Cardiac septum (tissue), 1 donor: ENCODE measurements around the gene KCNJ12. TPM values are rescaled to one million over a fixed set of nuclear protein-coding genes. Genes with fewer than 3 reads are reported as not detected.
"Not testable (repeated sequence)": the region's sequence is repeated elsewhere in the genome, so short reads cannot be mapped to it uniquely, and the experiment has no call there.

Experiments
- DNase-seq: peaks from one replicate; pipeline ENCODE4 v3.0.0-alpha.2; 2020; ENCODE audit warnings: low spot score
- intact Hi-C: fragments of 100-400 bp; cut with DNase I; formaldehyde crosslinking; loops from one replicate; pipeline ENCODE4 v1.14.0; 2022
- long read RNA-seq: library from polyadenylated mRNA; unstranded; transcript quantifications from one replicate; pipeline ENCODE4 v2.0.0, GENCODE V29; 2021
- total RNA-seq: library from RNA; stranded (reverse); fragmentation: NEBNext Ultra II Directional; extraction: Animal tissue kit (Norgen Biotek cat#: 25700); gene quantifications from one replicate; pipeline ENCODE4 v1.2.1, GENCODE V29; 2021
- donor health status: DM: no; HTN: no; CAD: no.

KCNJ12 gene
- 11.3 TPM for total RNA-seq
- long read RNA-seq, full-length matches to known transcripts: 16 of 32 reads
- long read RNA-seq, partial matches to known transcripts: 2 of 32 reads
- long read RNA-seq, other reads (novel, unspliced or antisense): 14 of 32 reads

- intact Hi-C loops: loop anchor here (5.0 kb wide), 2 partner anchors 76 to 89 kb away; no protein-coding TSS in a partner anchor
- no peak for DNase-seq
Observed at GRCh38 chr17:21376081-21376758, at the start of gene KCNJ12. KCNJ12 (plus strand) TSS chr17:21376357; CDS start chr17:21415343, 38,986 bp downstream.

DNA sequence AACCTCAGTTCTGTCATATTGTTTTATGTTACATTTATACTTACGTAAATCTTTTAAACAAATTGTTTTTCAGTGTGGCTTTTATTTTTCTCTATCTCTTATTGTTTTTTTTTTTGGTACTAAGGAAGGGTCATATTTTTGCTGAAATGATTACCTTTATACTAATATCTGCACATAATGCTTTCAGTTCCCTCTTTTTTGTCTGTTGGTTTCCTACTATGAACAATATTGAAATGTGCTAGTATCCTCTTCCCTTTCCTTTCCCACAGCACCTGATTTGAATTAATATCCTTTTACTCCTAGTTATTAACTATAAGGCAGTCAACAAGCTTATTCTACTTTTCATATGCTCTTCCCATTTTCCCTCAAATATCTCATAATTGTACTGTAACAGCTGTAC, 48.2 kb upstream of the KCNJ12 start:
- intact Hi-C loops, DNase-seq: not testable (repeated sequence)

DNA sequence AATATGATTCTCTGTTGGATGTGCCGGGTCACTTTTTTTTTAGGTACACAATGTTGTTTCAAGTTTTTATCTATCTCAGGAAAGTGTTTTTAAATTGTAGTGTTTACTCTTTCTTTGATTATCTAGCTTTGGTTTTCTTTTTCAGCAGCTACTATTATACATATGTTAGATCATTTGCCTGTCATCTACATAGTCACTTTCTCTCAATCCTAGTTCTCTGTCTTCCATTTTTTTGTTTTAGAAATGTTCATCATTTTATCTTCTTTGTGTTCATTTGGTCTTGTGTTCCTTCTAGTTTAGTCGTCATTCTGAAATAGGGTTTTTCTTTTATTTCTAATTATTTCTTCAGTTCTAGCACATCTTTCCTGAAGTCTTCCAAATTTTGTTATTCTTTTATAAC, 47.4 kb upstream of the KCNJ12 start:
- intact Hi-C loops, DNase-seq: not testable (repeated sequence)

- peak; percentile 46 for DNase-seq
- intact Hi-C loops: no loop called here
Observed at GRCh38 chr17:21330436-21331160, 45.6 kb upstream of the KCNJ12 start.

DNA sequence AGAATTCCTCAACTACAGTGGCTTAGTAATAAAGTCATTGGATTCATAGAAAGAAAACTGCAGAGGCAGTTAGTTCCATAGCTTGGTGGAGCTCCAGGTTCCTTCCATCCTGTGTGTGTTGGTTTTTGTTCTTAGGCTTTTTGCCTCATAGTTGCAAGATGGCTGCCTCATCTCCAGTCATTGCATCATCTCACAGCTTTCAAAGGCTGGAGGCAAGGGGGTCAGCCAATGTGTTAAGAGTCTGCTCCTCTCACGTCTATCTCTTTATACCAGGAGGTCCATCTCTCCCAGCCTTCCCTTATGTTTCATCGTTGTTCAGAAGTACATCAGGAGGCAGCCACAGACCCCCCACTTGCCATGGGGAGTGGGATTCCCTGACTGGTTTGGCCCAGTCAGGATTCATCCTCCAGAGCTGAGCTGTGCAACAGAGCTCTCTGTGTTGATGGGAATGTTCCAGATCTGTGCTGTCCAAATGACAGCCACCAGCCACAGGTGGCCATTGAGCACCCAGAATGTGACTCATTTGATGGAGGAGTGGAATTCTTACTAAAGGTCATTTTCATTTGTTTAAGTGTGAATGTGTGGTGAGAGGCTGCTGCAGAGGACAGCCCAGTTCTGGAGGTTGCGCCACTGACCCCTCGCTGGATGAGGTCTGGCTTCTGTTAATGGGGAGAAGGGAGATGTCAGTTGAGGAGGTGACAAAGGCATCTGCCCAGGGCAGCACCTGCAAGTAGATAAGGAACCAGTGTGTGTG, 39.4 kb upstream of the KCNJ12 start:
- peak; percentile 24 for DNase-seq
- intact Hi-C loops: not testable (repeated sequence)

DNA sequence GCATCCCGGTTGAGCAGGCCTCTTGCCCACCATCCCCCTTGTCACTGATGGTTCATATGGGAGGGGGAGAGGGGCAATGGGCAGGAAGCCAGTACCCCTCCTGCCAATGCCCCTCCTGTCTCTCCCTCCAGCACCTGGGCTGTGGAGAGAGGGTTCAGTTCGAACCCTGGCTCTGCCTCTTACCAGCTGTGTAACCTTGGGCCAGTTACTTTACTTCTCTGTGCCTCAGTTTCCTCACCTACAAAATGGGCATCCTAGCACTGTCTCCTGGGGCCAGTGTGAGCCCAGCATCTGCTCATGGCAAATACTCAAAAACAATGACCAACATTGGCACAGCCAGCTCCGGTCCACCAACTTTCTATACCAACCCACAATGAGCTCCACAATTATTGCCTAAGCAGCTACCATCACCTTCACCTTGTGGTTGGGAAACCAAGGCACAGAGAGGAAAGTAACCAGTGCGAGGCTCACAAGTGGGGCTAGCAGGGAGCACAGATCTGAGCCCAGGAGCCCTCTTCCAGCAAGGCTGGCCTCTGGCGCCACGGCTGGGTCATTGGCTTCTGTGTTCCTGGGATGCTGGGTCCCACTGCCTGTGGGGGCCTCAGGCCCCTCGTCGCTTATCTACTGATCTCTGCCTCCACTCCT, 38.1 kb upstream of the KCNJ12 start:
- DNase-seq: peak; percentile 61

DNA sequence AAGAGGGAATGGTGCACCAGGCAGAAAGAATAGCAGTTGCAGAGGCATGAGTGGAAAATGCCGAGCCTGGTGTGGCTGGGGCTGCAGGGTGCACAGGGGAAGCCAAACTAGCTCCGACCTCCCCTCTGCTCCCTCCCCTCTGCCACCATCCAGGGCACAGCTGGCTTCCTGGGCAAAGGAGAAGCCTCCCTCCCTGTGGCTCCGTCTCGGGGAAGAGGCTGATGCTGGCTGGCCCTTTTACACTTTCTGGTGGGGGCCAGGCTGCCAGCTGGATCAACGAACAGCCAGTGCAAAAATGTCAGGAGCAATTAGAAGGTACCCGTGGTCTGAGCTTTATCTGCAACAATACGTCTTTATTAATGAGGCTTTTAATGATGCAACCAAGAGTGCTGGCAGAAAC, 37.1 kb upstream of the KCNJ12 start:
- intact Hi-C loops: no loop called here
- DNase-seq: peak; percentile 51

More for the DNA sequence above, 38.1 kb upstream of the KCNJ12 start:
- intact Hi-C loops: not testable (repeated sequence)

GRCh38 chr17:21339571-21339970, 36.6 kb upstream of the KCNJ12 start:
- intact Hi-C loops, DNase-seq: not testable (repeated sequence)

DNA sequence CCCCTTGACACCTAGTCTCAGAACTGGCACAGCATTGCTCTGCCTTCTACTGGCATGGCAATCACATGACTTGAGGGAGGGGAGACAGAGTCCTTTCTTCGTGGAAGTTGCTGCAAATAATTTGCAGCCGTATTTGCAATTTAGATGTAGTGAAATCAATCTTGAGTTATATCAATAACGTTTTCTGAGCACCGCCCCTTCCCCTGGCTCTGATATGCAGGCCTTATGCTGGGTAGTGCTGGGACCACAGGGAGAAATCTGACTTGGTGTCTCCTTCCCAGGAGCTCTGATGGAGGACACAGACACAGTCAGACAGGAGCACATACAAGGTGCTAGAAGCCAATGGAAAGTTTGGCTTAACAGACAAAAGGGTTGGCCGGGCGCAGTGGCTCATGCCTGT, 35.8 kb upstream of the KCNJ12 start:
- intact Hi-C loops, DNase-seq: not testable (repeated sequence)

DNA sequence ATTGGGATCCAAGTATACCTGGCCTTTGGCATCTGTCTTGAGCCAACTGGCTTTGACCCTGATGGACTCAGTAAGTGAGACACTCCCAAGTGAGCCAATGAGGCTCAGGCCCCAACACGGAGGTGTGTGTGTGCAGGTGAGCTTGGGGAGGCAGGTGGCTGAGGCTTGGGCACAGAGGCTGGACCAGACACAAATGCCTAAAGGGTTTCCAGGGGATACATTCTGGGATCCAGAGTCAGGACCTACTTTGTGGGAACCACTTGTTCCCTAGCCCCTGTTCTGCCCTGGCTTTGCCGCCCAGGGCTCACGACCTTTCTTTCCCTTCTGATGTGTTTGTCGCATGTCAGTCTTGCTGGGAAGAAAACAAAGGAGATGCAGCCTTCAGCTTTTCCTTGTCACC, 34.9 kb upstream of the KCNJ12 start:
- intact Hi-C loops: not testable (repeated sequence)
- peak; percentile 63 for DNase-seq

DNA sequence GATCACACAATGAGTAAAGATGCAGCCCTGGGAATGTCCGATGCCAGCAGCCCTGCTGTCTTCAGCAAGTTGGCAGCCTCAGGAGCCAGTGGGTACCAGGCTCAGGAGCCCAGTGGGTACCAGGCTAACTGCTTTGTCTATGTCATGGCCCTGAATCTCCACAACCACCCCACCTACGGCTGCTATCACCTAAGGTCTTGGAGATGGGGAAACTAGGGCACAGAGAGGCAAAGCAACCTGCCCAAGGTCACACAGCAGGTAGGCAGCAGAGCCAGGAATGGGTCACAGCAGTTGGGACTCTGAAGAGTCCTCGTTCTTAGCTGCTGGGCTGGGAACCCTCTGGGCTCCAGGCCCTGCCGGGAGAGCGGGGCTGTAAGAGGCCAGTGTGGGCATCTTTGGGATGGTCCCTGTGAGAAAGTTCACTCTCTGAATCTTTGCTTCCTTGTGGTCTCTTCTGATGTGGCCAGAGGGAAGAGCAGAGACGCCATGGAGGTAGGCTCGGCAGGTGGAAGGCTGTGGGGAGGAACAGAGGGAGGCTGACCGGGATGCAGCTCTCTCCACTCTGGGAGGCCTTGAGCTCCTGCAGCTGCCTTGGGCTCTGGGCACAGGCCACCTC, 34.1 kb upstream of the KCNJ12 start:
- intact Hi-C loops: not testable (repeated sequence)
- peak; percentile 51 for DNase-seq

DNA sequence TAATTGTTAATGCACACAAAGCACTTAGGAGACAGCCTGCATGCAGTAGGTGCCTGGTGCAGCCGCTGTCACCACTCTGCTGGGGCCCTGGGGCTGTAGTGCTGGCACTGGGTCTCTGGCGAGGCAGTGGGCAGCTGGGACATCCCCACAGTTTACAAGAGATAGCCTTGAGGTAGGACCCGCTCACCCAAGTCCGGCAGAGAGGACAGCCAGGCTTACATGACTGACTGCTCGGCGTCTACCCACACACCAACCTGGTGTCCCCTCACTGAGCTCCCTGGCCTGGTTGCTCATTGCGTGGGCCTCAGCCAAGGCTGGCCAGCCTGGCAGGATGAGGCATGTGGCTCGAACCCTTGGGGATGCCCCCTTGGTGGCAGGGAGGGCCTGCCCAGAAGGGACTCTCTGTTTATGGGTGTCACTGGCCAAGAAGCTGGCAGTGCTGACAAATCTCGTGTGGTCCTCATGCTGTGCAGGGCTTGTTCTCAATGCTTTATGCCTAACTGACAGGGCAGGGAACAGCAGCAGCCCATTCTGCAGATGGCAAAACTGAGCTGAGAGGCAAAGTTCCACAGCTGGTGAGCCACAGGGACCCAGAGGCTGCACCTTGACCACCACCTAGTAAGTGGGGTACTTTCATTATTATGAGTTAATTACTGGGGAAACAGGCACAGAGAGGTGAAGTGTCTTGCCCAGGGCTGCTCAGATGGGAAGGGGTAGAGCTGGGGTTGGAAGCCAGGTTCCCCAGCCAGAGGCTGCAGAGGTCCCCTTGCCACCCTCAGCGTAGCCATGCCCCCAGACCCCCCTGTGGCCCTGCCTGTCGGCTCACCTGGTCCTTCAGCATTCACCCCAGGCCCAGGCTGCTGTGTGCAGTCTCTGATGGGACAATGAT, 32.9 kb upstream of the KCNJ12 start:
- intact Hi-C loops: not testable (repeated sequence)
- peak; percentile 74 for DNase-seq

DNA sequence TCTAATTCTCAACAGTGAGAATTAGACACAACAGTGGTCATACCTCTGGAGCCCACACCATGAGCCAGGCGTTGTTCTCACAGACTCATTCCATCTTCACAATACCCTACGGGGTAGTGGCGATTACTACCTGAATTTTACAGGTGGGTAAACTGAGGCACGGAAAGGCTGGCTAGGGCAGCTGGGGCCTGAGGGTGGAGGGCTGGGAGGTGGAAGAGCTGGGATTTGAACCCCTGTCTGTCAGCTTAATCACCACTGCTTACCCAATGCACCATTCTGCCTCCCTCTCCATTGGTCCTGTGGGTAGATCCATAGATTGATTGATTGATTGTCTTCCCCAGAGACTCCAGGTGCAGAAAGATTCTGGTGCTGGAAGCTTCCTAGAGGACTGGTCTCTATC, 31.4 kb upstream of the KCNJ12 start:
- DNase-seq, intact Hi-C loops: not testable (repeated sequence)

DNA sequence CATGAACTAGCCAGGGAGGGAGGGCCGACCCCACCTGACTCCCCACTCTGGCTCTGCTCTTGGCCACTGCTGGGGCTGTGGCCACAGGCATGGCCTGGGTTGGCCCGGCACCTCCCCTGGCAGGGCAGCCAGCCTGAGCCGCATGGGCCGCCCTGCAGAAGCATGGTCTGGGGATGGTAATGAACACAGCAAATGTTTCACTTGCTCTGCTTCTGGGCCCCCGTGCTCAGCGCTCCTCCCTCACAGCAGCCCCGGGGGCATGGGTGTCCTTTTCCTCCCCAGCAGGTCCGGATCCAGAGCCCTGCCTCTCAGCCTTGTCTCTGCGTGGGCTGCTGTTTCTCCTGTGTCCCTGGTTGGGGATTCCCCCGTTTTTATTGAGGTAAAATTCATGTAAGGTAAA, 30.9 kb upstream of the KCNJ12 start:
- DNase-seq: peak; percentile 67
- intact Hi-C loops: no loop called here

GRCh38 chr17:21346107-21346506, 30.1 kb upstream of the KCNJ12 start:
- intact Hi-C loops, DNase-seq: not testable (repeated sequence)

GRCh38 chr17:21346651-21347250, 29.4 kb upstream of the KCNJ12 start:
- peak; percentile 78 for DNase-seq
- intact Hi-C loops: not testable (repeated sequence)

GRCh38 chr17:21347660-21348059, 28.5 kb upstream of the KCNJ12 start:
- DNase-seq: not testable (repeated sequence)

More at GRCh38 chr17:21347660-21348059, 28.5 kb upstream of the KCNJ12 start:
- intact Hi-C loops: not testable (repeated sequence)
